ENCODE results near the gene RABEP1. TPM values are rescaled to one million over a fixed set of nuclear protein-coding genes. Genes with fewer than 3 reads are reported as not detected.

RABEP1 gene
- total and polyA plus RNA-seq, 9 donors: 15.1 to 48.7 (median 40.0) TPM

GRCh38 chr17:5408186-5408585 is 126.1 kb downstream of the RABEP1 start:
- TF ChIP-seq EP300 (IDR thresholded peaks at IDR 0.05) (no peak), CTCF (IDR thresholded peaks at IDR 0.05) (no peak), POLR2A (IDR thresholded peaks at IDR 0.05) (no peak)
- Histone ChIP-seq H3K36me3 (no peaks in the 10 kb centered on the region), H3K27ac (no peak overlapping the region), H3K4me3 (no peak overlapping the region), H3K4me1 (ENCODE audit: insufficient read depth) (no peaks in the 10 kb centered on the region), H3K9me3 (no peaks in the 10 kb centered on the region), H3K27me3 (no peaks in the 10 kb centered on the region)
- intact Hi-C loops (cut with DNase I): no loop called here
- no peak for DNase-seq
- WGBS, 3 donors: 78 to 85% (median 85%) methylated on average over 5 of the region's 5 CpGs

GRCh38 chr17:5410594-5411272 is 128.6 kb downstream of the RABEP1 start:
- DNase-seq: no peak
- H3K27me3 ChIP-seq: no peaks in the 10 kb centered on the region
- H3K36me3 ChIP-seq: no peaks in the 10 kb centered on the region
- no peak overlapping the region for H3K27ac ChIP-seq
- WGBS, 3 donors: 94 to 97% (median 96%) methylated on average over 7 of the region's 7 CpGs
- no peak for TF ChIP-seq POLR2A (IDR thresholded peaks at IDR 0.05)
- no peak for TF ChIP-seq CTCF (IDR thresholded peaks at IDR 0.05)
- no peak for TF ChIP-seq EP300 (IDR thresholded peaks at IDR 0.05)
- H3K9me3 ChIP-seq: no peaks in the 10 kb centered on the region
- intact Hi-C loops (cut with DNase I): no loop called here
- no peaks in the 10 kb centered on the region for H3K4me1 ChIP-seq (ENCODE audit: insufficient read depth)
- H3K4me3 ChIP-seq: no peak overlapping the region

GRCh38 chr17:5413682-5414081 is 131.6 kb downstream of the RABEP1 start:
- Histone ChIP-seq H3K9me3 (no peaks in the 10 kb centered on the region), H3K36me3 (no peaks in the 10 kb centered on the region), H3K27ac (no peak overlapping the region), H3K4me3 (no peak overlapping the region), H3K27me3 (no peaks in the 10 kb centered on the region), H3K4me1 (ENCODE audit: insufficient read depth) (peaks cover 2% of the 10 kb centered on the region)
- intact Hi-C loops (cut with DNase I): no loop called here
- DNase-seq: no peak
- TF ChIP-seq CTCF (IDR thresholded peaks at IDR 0.05) (no peak), EP300 (IDR thresholded peaks at IDR 0.05) (no peak), POLR2A (IDR thresholded peaks at IDR 0.05) (no peak)
- 42 to 48% (median 42%) methylated on average over 4 of the region's 4 CpGs for WGBS, 3 donors

GRCh38 chr17:5416901-5417300 is 134.8 kb downstream of the RABEP1 start:
- intact Hi-C loops (cut with DNase I): no loop called here
- TF ChIP-seq EP300 (IDR thresholded peaks at IDR 0.05): no peak
- TF ChIP-seq POLR2A (IDR thresholded peaks at IDR 0.05): no peak
- TF ChIP-seq CTCF (IDR thresholded peaks at IDR 0.05): no peak
- no peak for DNase-seq
- Histone ChIP-seq H3K4me1 (ENCODE audit: insufficient read depth) (peaks cover 6% of the 10 kb centered on the region), H3K36me3 (no peaks in the 10 kb centered on the region), H3K27ac (no peak overlapping the region), H3K27me3 (no peaks in the 10 kb centered on the region), H3K4me3 (no peak overlapping the region), H3K9me3 (no peaks in the 10 kb centered on the region)
- WGBS, 3 donors: 83 to 92% (median 90%) methylated on average over 2 of the region's 2 CpGs

Measured in ovary (tissue), 9 donors.